Measurements from ENCODE around the gene PPP1R14C. TPM values are rescaled to one million over a fixed set of nuclear protein-coding genes. Genes with fewer than 3 reads are reported as not detected.

PPP1R14C gene
- total and polyA plus RNA-seq, 10 of the 15 experiments (the other 5 are each of a cell fraction or from before 2014, with no cell fraction given), result 0.07 to 1.6 (median 0.13) TPM; not detected in 4

DNA sequence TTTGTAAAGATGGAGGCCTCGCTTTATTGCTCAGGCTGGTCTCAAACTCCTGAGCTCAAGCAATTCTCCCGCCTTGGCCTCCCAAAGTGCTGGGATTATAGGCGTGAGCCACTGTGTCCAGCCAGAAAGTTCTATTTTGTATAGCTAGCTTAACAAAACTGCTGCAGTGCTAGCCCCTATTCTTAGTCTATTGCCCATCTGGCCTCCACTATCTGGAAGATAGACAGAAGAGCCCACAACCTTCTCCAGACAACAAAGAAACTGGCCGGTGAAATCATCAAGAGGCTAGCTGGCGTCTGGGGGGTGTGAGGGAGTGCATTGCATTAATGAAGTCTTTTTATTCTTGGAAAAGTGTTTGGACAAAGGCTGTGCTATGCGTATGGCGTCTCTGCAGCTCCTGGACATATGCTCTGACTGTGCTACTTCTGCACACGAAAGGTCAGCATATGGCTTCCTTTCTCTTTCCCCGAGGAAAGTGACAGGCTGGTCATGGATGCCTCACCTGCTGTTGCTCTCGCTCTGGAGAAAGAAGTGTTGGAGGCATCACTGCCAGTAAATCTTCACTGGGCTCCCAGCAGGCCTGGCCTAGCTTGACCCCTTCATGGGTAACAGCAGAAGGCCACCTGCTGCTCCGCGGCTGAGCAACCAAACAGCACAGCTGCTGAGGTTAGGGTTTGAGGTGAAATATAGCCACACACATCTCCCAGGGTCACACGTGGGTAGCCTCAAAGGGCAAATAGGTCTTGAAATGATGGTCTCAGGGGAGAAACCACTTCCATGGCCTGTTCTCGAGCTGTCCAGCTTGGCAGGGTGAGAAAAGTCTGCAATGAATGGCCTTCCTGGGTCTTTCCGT is 130.8 kb downstream of the PPP1R14C start:
- Histone ChIP-seq H3K9ac (ENCODE audit: control insufficient read depth, insufficient read depth, low read length) (no peak overlapping the region), H3K4me1 (ENCODE audit: control insufficient read depth, insufficient read depth, low read length) (no peaks in the 10 kb centered on the region), H4K20me1 (ENCODE audit: control insufficient read depth, insufficient read depth) (no peaks in the 10 kb centered on the region), H3K9me3 (replicated peaks; ENCODE audit: control insufficient read depth, insufficient read depth, low read length) (no peaks in the 10 kb centered on the region), H3K4me3 (no peak overlapping the region), H2AFZ (ENCODE audit: control insufficient read depth, low read depth, low read length) (no peak overlapping the region), H3K79me2 (ENCODE audit: control insufficient read depth, insufficient read depth, low read length) (no peaks in the 10 kb centered on the region), H3K27me3 (replicated peaks in 1 of 2; ENCODE audit: control insufficient read depth in 2 of 2, insufficient read depth in 2 of 2, low read length in 1 of 2) (no peaks in the 10 kb centered on the region), H3K36me3 (ENCODE audit: control insufficient read depth in 2 of 2, insufficient read depth in 2 of 2, low read length in 1 of 2) (no peaks in the 10 kb centered on the region), H3K27ac (ENCODE audit: control insufficient read depth, insufficient read depth) (no peak overlapping the region), H3K4me2 (ENCODE audit: control insufficient read depth, insufficient read depth) (no peak overlapping the region)
- ChIA-PET RAD21 (ENCODE audit: unreplicated experiment) (no interaction called here), CTCF (interaction anchor here (0.6 to 1.7 kb wide), 2 partner anchors 76 to 193 kb away, joined by 4 to 5 read pairs; no protein-coding TSS in a partner anchor), SMC1A (ENCODE audit: uncharacterized antibody, unreplicated experiment) (no interaction called here), POLR2A (no interaction called here)
- FAIRE-seq (no peak), ATAC-seq (peak; percentile 86), DNase-seq (ENCODE audit: low read depth, low spot score) (no peak)
- BruUV-seq (replicated peaks), result no TSS peak
- TF ChIP-seq, protein P1, sequence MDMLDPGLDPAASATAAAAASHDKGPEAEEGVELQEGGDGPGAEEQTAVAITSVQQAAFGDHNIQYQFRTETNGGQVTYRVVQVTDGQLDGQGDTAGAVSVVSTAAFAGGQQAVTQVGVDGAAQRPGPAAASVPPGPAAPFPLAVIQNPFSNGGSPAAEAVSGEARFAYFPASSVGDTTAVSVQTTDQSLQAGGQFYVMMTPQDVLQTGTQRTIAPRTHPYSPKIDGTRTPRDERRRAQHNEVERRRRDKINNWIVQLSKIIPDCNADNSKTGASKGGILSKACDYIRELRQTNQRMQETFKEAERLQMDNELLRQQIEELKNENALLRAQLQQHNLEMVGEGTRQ (IDR thresholded peaks at IDR 0.05; ENCODE audit: borderline replicate concordance, low read depth, low read length), result no peak
- peak; percentile 45 for TF ChIP-seq MEF2B (IDR thresholded peaks at IDR 0.05; ENCODE audit: partially characterized antibody, poor library complexity, severe bottlenecking)
- TF ChIP-seq ESRRA (IDR thresholded peaks at IDR 0.05; ENCODE audit: low read length), result no peak
- TF ChIP-seq ZNF24 (IDR thresholded peaks at IDR 0.05), result no peak
- TF ChIP-seq, protein P2, sequence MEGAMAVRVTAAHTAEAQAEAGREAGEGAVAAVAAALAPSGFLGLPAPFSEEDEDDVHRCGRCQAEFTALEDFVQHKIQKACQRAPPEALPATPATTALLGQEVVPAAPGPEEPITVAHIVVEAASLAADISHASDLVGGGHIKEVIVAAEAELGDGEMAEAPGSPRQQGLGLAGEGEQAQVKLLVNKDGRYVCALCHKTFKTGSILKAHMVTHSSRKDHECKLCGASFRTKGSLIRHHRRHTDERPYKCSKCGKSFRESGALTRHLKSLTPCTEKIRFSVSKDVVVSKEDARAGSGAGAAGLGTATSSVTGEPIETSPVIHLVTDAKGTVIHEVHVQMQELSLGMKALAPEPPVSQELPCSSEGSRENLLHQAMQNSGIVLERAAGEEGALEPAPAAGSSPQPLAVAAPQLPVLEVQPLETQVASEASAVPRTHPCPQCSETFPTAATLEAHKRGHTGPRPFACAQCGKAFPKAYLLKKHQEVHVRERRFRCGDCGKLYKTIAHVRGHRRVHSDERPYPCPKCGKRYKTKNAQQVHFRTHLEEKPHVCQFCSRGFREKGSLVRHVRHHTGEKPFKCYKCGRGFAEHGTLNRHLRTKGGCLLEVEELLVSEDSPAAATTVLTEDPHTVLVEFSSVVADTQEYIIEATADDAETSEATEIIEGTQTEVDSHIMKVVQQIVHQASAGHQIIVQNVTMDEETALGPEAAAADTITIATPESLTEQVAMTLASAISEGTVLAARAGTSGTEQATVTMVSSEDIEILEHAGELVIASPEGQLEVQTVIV (IDR thresholded peaks at IDR 0.05; ENCODE audit: borderline replicate concordance, partially characterized antibody), result no peak
- TF ChIP-seq POU2F2 (IDR thresholded peaks at IDR 0.05; ENCODE audit: borderline replicate concordance, low read depth, low read length), result peak; percentile 13; the same call in 1 of the 3 replicates
- TF ChIP-seq TCF12 (IDR thresholded peaks at IDR 0.05; ENCODE audit: low read depth, low read length), result peak; percentile 96
- TF ChIP-seq ZNF622 (IDR thresholded peaks at IDR 0.05), result no peak
- TF ChIP-seq PAX5 (IDR thresholded peaks at IDR 0.05; ENCODE audit: borderline replicate concordance, low read depth, low read length), result peak; percentile 75; the same call in 1 of the 2 replicates
- TF ChIP-seq BHLHE40 (IDR thresholded peaks at IDR 0.05; ENCODE audit: borderline replicate concordance in 1 of 2, low read depth in 2 of 2, low read length in 1 of 2), result peak in 1 of 2 experiments; percentile 55; a peak in 1 of 4 replicates
- peak; percentile 93 for TF ChIP-seq NR2F1 (conservative IDR thresholded peaks at IDR 0.05)
- peak; percentile 74 for TF ChIP-seq RUNX3 (IDR thresholded peaks at IDR 0.05; ENCODE audit: low read length)
- 21% methylated on average over 15 of the region's 15 CpGs for WGBS (ENCODE audit: insufficient coverage, insufficient replicate concordance, low lambda C conversion rate, missing lambda C conversion rate)
- in situ Hi-C loops (cut with MboI), result no loop called here
- intact Hi-C loops (cut with micrococcal nuclease; ENCODE audit: unreplicated experiment), result loop anchor here (2.0 kb wide), 1 partner anchor 29 kb away; no protein-coding TSS in a partner anchor

All from GM12878 (cell line).